Measurements from ENCODE around the gene PICK1. TPM values are rescaled to one million over a fixed set of nuclear protein-coding genes. Genes with fewer than 3 reads are reported as not detected.

PICK1 gene
- total and polyA plus RNA-seq, 2 donors (not counting 3 experiments of a cell fraction or from before 2014, with no cell fraction given), result 18.0 to 20.8 TPM

GRCh38 chr22:38034278-38034882 lies 22.8 kb upstream of the PICK1 start:
- ChIA-PET POLR2A (no interaction called here), CTCF (interaction anchor here (0.9 to 1.7 kb wide), 3 partner anchors 18 to 622 kb away, joined by 3 to 24 read pairs (median 4); partner anchors contain the start of gene CBY1)
- Histone ChIP-seq H3K27me3 (ENCODE audit: control insufficient read depth in 2 of 2, insufficient read depth in 2 of 2, low read length in 2 of 2) (no peaks in the 10 kb centered on the region), H3K9me3 (replicated peaks; ENCODE audit: control insufficient read depth, insufficient read depth, low read length) (no peaks in the 10 kb centered on the region), H3K4me2 (ENCODE audit: insufficient read depth, low read length) (peak overlapping the region; percentile 12), H3K9ac (replicated peaks; ENCODE audit: extremely low read depth, insufficient read depth, low read length) (peak overlapping the region; percentile 22), H3K4me3 (replicated peaks in 1 of 3; ENCODE audit: insufficient read depth in 1 of 3, low read depth in 1 of 3, low read length in 3 of 3) (no peak overlapping the region), H2AFZ (ENCODE audit: low read depth, low read length) (peak overlapping the region; percentile 94), H3K79me2 (ENCODE audit: control insufficient read depth, insufficient read depth, low read length) (no peaks in the 10 kb centered on the region), H3K4me1 (ENCODE audit: control insufficient read depth, extremely low read depth, insufficient read depth, low read length) (peaks cover 12% of the 10 kb centered on the region), H3K36me3 (ENCODE audit: control insufficient read depth in 2 of 2, extremely low read depth in 1 of 2, insufficient read depth in 2 of 2, low read length in 2 of 2) (no peaks in the 10 kb centered on the region), H4K20me1 (replicated peaks; ENCODE audit: control insufficient read depth, extremely low read depth, insufficient read depth, low read length) (no peaks in the 10 kb centered on the region), H3K27ac (ENCODE audit: insufficient read depth, low read depth, low read length) (peak overlapping the region; percentile 28), H3K9me1 (replicated peaks; ENCODE audit: control insufficient read depth, extremely low read depth, insufficient read depth, low read length) (no peaks in the 10 kb centered on the region)
- intact Hi-C loops (cut with micrococcal nuclease), result no loop called here
- DNase-seq (ENCODE audit: low read depth, low spot score), result peak; percentile 77
- peak; percentile 30 for TF ChIP-seq MAX (IDR thresholded peaks at IDR 0.05; ENCODE audit: insufficient read depth, insufficient read length)
- no peak for TF ChIP-seq MYC (IDR thresholded peaks at IDR 0.05; ENCODE audit: low read depth, low read length)
- peak; percentile 78 for TF ChIP-seq FOS (IDR thresholded peaks at IDR 0.05; ENCODE audit: borderline replicate concordance, insufficient read depth, low read length)
- no peak for TF ChIP-seq POLR2A (IDR thresholded peaks at IDR 0.05; ENCODE audit: low read depth, low read length)
- no peak for TF ChIP-seq GATA2 (IDR thresholded peaks at IDR 0.05; ENCODE audit: insufficient read depth, insufficient read length, low read depth, low read length)
- TF ChIP-seq JUN (IDR thresholded peaks at IDR 0.05; ENCODE audit: borderline replicate concordance, insufficient read depth, insufficient read length, low read depth), result peak; percentile 24
- peak; percentile 55 for TF ChIP-seq POLR2AphosphoS5 (IDR thresholded peaks at IDR 0.05; ENCODE audit: insufficient read depth, low read depth, low read length)
- peak; percentile 93 for FAIRE-seq
- dilution Hi-C loops (cut with MboI; ENCODE audit: extremely low pct_ligation_motif_present, low sequenced_read_pairs), result no loop called here
- BruUV-seq (replicated peaks), result no TSS peak
